Amniotic stem cell (primary cell): ENCODE data around the gene EPHA3.

Source experiments
- DNase-seq: peaks from one replicate; lab custom pipeline; 2025; lab: John Stamatoyannopoulos, UW

EPHA3 gene

DNA sequence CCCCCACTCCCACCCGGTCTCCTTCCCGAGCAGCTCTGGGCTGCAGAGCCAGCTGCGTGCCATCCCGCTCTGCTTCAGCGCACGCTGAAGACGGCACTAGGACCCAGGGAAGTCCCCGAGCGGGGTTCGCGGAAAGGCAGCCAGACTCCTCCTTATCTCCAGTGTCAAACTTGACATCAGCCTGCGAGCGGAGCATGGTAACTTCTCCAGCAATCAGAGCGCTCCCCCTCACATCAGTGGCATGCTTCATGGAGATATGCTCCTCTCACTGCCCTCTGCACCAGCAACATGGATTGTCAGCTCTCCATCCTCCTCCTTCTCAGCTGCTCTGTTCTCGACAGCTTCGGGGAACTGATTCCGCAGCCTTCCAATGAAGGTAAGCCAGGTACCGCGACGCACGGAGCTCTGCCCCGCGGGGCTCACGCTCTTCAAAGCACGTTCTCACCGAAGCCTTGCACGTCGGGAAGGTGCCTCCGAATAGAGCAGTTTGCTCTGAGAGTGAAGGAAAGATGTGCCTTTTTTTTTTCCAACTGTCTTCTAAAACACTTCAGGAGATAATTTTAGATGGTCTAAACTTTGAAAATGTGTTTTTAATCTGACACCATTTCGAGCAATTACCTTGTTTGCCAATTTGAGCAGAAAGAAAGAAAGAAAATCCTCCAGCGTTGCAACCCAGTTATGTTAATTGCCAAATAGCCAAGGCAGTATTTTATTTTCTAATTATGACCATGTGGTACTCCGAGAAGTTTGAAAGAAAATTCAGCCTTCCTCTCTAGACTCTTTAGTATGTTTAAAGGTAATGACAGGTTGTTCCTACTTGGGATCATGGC lies at the start of gene EPHA3:
Gene EPHA3 (plus strand): TSS at position 161 of the 830 bp plus-strand sequence. CDS start 128 bp downstream, at position 289.
- DNase-seq, result no peak

DNA sequence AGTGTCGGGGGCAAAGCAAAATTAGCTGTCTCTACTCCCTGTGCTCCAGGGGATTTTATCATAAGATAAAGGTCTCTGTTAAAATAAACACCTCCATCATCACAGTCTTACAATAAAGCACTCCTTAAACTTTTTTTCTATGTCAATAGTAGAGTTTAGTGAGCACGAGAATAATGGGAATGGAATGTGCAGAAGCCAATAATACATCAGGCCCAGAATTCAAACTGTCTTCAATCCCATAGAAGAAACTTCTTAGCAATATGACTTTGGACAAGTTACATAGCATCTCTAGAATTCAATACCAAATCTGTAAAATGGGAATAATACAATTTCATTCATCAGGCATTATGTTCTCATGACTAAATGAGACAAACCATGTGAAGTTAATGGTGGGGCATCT lies 49.0 kb upstream of the EPHA3 start:
- DNase-seq, result no peak

DNA sequence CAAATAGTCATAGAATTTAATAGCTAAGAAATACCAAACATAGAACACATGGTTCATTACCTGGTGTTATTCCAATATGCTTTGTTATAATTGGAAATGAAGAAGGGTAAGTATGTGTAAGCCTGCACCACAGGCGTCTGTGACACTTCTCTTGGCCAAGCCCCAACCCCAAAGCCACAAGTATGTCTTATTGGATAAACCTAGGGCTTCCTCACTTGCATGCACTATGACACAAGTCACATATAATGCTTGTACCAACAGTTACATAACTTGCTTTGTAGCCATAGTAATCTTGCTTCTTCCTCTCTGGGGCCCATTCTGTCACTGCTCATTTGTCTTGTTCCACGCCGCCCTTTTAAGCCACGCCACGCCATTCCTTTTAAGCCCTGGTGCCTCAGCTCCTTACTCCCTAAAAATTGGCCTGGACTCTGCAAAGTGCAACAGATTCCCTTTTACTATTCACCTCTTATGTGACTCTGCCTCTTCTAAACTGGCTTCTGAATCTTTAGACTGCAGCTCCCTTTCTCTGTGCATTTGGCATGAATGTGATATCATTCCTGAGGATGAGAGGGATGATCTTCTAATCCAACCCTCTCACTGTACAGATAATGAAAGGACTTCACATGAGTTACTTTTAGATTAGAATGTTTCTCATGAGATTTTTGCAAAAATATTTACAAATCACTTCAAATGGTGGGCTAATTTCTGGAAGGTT lies 48.1 kb upstream of the EPHA3 start:
- no peak for DNase-seq

DNA sequence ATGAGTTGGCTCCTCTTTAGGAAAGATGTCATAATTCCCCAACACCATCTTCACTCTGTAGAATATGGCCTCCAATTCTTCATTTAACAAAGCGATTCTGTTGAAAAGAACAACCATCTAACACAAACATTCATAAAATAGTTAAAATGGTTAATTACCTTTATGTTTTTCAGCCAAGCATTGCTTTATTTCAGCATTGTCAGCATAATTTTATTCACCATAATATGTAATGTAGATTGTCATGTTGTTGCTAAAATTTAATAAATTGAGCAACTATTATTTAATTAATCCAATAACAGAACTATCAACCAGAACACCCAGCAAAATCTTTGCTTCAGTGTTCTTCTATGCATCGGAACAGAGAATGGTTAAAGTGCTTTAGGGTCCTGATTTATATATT lies 46.2 kb upstream of the EPHA3 start:
- DNase-seq, result no peak

DNA sequence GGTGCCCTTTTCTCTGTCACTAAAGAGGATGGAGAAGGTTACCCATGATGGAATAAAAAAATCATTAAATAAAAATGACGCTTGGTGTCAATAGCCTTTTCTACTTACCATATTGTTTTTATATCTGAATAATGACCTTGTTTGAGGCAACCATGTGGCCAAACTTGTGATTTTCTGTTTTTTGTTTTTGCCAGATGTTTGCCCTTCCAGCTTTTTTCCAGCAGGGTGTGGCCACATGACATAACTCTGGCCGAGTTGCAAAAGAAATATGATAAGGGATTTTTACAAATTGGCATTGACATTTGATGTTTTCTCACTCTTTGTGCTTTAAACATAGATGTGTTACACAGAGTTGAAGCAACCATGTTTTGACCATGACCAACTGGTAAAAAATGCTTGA lies 39.7 kb upstream of the EPHA3 start:
- no peak for DNase-seq

DNA sequence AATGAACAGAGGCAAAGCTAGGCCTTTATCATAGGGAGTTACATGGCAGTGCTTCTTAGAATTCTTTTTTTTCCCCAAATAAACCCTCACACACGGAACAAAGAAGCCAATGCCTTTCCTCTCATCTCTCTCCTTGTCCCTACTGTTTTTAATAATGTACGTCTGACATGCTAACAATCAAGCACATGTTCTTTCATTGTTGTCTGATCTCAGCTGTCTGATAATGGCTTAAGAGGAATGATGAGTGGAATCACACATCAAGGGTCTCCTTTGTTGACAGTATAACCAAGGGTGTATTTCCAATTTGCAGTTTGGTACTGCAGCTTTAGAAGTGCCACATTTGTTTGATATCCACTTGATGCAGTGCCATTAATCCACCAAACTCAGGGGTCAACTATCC lies 34.8 kb upstream of the EPHA3 start:
- DNase-seq, result no peak

DNA sequence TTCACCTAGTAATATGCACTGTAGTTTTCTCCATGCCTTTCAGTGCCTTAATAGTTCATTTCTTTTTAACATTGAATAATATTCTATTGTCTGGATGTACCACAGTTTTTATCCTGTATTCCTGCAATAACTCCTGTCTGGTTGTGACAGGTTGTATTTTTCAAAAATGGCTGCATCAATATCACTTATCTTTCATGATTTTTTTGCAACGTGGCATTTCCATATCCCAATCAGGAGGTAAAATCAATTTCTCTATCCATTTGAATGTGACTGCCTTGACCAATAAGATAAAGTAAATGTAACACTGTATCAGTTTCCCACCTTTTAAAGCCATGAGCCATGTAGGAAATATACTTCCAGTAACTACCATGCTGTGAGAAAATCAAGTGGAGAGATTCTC lies 27.5 kb upstream of the EPHA3 start:
- no peak for DNase-seq

DNA sequence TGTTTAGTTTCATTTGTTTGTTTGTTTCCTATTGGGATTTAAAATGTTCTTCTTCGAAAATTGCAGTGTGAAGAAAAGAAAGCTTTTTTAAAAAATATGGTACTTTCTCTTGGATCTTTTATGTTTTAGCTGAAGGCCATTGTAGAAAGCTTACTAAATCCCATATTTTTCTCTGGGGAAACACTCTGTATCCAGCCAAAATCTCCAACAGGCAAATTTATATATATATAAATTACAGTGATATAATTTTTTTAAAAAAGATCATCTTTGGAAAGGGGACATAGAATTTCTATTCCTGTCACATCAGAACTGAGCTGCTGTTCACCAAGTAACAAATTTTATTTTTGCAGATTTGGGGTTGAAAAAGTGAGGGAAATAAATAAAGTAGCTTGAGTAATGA lies 19.6 kb upstream of the EPHA3 start:
- DNase-seq, result no peak

DNA sequence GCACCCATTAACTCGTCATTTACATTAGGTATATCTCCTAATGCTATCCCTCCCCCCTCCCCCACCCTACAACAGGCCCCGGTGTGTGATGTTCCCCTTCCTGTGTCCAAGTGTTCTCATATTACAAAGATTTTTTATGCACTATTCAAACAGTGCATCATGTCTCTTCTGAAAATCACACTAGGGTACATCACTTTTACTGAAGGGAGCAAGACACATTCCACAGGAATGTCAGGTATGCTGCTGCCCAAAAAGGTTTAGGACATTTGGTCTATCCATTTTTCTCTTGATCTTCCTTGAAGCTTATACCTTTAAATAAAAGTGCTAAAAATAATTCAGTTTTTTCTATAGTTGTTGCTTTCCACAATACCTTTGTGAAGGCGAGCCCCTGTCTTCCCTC lies 9.2 kb upstream of the EPHA3 start:
- no peak for DNase-seq

DNA sequence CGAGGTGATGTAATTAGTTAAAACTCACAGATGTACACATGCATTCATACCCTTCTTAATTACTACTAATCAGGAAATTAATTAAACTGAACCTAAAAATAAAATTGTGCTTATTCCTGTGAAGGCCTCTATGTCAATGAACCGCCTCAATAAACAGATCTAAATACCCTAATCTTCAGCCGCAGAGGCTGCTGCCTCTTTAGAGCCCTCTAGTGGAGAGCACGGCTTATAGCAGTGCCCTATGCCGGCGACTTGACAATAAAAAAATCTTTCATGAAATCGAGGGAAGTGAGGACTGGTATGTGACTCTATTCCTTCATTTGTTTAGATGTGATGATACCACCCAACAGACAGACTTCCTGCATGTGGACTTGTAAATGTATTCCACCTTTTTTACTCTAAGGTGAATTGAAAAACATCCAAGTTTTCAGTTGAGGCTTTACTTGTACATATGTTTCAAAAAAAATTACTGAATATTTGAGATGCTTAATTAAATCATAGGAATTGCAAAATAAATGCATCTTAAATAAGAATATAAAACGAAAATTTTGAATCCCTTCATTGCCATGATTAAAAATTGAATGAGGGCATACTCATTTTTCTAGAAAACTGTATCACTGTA lies 8.3 kb upstream of the EPHA3 start:
- peak; percentile 46 for DNase-seq

DNA sequence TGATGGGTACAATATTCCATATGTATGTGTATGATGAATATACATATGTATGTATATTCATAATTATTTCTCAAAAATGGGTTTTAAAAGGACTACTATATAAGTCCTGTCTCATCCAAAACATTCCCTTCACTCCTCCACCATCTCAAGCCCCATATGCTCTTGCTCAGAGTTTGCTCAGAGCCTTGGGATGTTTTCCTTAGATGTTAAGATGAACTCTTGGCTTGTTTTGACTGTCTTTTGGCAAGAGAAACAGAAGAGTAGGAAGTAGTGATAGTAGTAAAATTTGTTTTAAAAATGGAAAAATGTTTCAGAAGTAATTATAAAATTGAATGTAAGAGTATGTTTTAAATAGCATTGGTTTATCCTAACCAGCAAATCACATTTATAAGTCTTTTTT lies 6.2 kb upstream of the EPHA3 start:
- DNase-seq, result no peak

DNA sequence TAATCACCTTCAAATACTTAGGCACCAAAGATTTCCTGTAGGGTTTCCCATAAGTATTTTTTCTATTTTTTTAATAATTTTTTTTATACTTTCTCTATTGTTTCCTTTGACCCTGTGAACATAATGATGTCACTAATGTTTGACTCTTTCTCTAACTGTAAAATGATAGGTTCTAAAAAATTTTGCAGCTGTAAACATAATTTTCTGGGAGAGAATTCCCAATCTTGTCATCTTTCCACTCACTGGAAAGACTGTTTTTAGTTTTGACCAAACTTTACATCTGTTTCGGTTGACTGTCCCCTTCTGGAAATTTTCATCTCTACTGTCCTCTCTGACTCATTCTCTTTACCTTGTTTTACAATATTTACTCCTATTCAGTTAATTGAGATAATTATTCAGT lies 5.5 kb upstream of the EPHA3 start:
- no peak for DNase-seq

DNA sequence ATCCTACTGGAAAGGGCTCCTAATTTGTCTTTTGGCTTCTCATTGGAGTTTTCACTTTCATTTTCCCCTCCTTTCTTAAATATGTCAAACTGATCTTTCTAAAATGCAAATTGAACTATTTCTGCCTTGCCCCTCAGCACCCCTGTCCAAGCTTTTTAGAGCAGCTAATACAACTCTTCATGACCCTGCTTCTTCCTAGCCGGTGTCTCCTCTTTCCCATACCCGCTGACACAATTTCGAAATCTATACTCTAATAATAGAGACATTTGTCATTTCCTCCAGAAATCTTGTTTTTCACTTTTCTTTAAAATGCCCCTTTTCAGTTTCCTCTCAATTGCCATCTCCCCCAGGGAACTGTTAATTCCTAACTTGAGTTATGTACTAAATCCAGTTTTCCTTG lies 2.9 kb upstream of the EPHA3 start:
- no peak for DNase-seq

DNA sequence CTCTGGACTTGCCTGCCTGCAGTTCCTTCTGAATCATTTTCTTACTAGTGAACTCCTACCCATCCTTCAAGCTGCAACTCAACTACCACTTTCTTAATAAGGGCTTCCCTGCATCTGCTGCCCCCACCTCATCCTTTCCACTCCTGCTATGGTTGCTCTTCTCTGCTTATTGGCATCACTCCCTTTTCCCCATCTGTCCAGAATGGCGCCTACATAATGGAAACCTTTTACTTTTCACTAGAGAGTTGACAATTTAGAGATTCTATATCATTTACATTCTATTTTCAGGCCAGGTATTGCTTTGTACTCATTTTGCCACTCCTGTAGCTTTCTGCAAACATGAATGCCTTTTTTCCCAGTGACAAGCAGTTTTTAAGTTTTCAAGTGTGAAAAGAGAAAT lies 1.9 kb upstream of the EPHA3 start:
- no peak for DNase-seq

DNA sequence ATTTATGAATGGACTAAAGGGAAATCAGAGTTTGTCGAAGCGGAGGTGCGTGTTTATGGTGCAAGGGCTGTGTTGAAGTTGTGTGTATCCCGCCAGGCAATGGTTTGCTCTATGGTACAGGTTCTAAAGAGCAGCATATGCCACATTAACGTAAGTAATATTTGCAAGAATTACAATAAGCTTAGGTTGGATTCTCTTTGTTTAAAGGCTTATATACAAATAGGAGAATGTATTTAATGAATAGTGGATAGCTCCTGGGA lies 800 bp downstream of the EPHA3 start:
- DNase-seq, result no peak

DNA sequence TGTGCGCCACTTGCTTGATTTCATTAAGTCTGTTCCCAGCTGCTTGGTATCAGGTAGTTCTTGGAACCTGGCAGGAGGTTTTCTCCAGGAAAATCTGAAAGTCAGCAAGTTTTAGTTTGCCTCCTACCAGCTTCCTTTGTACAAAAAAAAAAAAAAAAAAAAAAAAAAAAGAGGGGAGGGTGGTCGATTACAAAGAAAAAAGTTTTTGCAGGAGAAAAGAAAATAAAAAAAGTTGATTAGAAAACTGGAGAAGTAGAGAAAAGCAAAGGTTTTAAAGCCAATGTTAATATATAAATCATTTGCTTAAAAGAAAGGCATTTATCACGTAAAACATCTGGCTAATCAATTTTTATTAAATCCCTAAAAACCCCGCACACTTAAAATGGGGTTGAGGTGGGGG lies 5.9 kb downstream of the EPHA3 start:
- no peak for DNase-seq

DNA sequence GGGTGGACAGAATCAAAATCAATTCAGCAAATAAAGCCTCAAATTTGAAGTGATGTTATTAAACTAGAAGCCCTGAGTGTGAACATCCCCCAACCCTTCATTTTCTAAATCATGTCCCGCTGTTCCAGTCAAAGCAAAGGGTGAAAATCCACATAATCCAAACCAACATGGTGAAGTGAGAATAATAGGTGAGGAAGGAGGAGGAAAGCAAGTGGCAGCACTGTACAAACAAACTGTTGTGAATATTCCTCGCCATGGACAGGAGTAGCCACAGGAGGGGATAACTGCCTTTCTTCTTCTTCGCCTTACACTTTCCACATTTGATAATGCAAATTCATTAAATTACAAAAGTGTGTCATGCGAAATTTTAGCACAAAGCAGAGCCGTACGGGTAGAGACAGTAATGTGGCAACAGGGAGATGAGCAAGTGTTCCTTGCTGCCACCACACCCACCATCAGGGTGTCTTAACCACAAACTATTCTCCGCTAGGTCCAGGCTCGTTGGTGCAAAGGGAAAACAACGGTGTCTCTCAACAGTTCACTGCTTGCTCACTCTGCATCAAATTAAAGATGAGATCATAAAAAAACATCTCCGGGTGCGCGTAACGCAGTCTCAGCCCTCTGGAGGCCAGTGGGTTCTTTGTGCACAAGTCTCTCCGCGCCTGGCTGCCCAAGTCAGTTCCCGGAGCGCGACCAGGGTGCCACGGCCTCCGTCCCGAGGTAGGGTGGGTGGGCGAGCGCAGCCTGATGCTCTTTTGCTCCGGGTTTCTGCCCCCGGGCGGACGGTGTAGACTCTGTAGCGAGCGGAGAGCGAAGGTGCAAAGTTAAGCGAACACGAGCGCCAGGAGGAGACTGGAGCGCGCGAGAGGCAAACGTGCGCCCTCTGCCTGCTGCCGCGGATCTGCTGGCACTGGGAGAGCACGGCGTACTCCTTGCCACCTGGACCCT lies 6.7 kb downstream of the EPHA3 start:
- peak; percentile 30 for DNase-seq

DNA sequence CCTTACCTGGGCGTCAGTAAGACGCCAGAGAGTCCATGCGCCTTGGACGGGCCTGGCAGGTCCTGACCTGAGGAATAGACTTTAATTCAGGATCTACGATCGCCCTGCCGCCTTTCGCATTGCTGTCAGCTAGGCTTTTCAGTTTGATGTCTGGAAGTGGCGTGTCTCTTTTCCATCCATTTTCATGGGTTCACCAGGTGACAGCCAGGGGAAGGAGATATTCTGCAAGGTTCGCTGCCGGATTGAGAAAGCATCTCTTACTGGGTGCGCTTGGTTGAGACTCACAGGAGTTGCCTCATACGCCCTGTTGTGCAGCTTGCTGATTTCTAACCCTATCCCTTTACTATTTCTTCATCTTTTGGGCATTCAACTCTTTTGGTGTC lies 7.4 kb downstream of the EPHA3 start:
- DNase-seq, result no peak

DNA sequence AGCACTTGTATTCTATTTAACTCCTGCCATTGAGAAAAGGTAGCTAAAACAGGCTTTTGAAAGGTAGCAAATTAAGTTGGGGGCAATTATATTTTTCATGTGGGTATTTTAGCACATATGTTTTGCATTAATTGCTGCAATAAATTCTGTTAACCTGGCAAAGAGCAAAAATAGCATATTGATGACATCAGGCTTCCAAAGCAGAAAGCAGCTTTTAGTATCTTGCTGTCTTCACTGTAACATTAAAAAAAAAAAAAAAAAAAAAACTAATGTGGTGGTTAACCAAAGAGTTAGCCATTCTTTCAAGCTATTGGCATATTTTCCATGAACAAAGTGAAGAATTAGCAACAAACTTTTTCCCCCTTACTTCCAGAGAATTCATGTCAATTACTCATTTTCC lies 9.1 kb downstream of the EPHA3 start:
- DNase-seq, result no peak

DNA sequence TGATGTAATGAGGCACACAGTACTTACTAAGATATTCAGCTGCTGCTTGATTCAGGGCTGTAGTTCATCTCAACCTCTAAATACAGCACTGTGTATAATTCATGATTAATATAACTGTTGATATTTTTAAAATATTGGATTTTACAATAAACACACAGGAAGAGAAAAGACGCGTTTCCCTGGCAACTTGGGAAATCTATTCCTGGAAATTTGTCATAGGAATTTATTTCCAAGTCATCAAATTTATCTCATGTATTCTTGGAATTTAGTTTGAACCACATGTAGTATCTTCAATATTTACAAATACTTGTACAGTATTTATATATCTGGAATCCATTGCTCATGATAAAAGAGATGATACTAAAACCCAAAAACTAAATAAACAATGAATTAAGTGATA lies 30.6 kb downstream of the EPHA3 start:
- DNase-seq, result no peak

DNA sequence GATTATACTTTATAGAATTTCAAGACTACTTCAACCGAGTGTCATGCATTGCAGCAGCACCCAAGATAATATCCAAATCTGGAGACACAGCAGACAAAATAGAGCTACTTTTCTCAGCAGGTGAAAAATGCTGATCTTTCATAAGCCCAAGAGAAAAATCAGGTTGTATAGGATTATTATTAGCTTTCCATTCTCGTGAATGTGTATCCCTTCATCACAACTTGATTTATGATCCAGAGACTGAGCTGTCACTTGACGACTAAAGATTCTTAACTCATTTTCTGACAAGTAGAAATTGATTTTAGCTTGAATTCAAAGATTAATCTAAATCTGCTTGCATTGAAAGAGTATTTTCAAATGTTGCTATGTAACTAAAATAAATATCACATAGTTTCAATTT lies 32.4 kb downstream of the EPHA3 start:
- no peak for DNase-seq

DNA sequence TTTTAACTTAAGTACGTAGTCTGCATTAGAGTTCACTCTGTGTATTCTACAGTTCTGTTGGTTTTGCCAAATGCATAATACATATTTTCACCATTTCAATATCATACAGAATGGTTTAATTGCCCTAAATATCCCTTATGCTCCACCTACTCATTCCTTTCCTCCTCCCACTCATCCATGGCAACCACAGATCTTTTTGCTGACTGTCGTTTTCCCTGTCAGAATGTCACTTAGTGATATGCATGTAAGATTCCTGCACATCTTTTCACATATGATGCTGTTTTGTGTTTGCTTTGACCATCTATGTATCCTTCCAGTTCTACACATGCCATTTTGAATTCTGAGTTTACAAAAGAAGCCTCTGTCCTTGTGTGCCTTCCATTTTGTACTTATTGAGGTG lies 36.7 kb downstream of the EPHA3 start:
- no peak for DNase-seq
